SU-DHL-6 (cell line): ENCODE results near the gene CUX1.

Experiments used
- H2AFZ ChIP-seq: fragments of 200-600 bp; sonication (generic); 2 replicates; pipeline ENCODE4 v1.6.1; 2014; ENCODE audit warnings: low read depth, mild to moderate bottlenecking, moderate library complexity, mixed read lengths, antibody characterized with exemption, low read length; ENCODE audit not compliant: severe bottlenecking
- H3F3A ChIP-seq: fragments of 200-600 bp; shearing (Covaris generic); 2 replicates; pipeline ENCODE4 v1.6.0; 2016; ENCODE audit warnings: antibody characterized with exemption, mild to moderate bottlenecking; ENCODE audit not compliant: insufficient read depth
- H3K27ac ChIP-seq: fragments of 200-600 bp; sonication (generic); 2 replicates; pipeline ENCODE4 v1.5.1; 2016; ENCODE audit warnings: low read depth, mild to moderate bottlenecking, low read length, moderate library complexity, mixed read lengths
- H3K27me3 ChIP-seq: fragments of 200-600 bp; sonication (generic), shearing (Covaris generic); 2 replicates; pipeline ENCODE4 v1.6.0; 2014; ENCODE audit warnings: mild to moderate bottlenecking, low read length
- H3K36me3 ChIP-seq: fragments of 200-600 bp; sonication (generic); 2 replicates; pipeline ENCODE4 v1.6.1; 2014; ENCODE audit warnings: mild to moderate bottlenecking, low read length, mixed read lengths
- H3K4me2 ChIP-seq: fragments of 300-600, 200-600 bp; shearing (Covaris generic), sonication (generic); 2 replicates; pipeline ENCODE4 v1.6.0; 2014; ENCODE audit warnings: low read length, low read depth, mild to moderate bottlenecking; ENCODE audit not compliant: poor library complexity, severe bottlenecking
- H3K4me3 ChIP-seq: fragments of 200-600 bp; sonication (generic); 2 replicates; pipeline ENCODE4 v1.5.1; 2014; ENCODE audit warnings: antibody characterized with exemption, low read length, mild to moderate bottlenecking, mixed read lengths; ENCODE audit not compliant: insufficient read depth, poor library complexity, severe bottlenecking
- H3K79me2 ChIP-seq: fragments of 200-600 bp; sonication (generic); 2 replicates; pipeline ENCODE4 v1.6.1; 2014; ENCODE audit warnings: mild to moderate bottlenecking, low read length, moderate library complexity; ENCODE audit not compliant: insufficient read depth
- H3K9ac ChIP-seq: fragments of 200-600 bp; sonication (generic); 2 replicates; pipeline ENCODE4 v1.7.0; 2014; ENCODE audit warnings: mild to moderate bottlenecking, low read length
- H3K9me2 ChIP-seq: fragments of 200-600 bp; sonication (generic); replicated peaks from 2 replicates; pipeline ENCODE4 v1.6.1; 2014; ENCODE audit warnings: low read length; ENCODE audit not compliant: insufficient read depth
- H3K9me3 ChIP-seq: fragments of 200-600 bp; sonication (generic); 2 replicates; pipeline ENCODE4 v1.6.1; 2014; ENCODE audit warnings: low read length, mixed read lengths; ENCODE audit not compliant: insufficient read depth
- H4K20me1 ChIP-seq: fragments of 200-600 bp; sonication (generic); 2 replicates; pipeline ENCODE4 v1.6.1; 2014; ENCODE audit warnings: low read depth, mild to moderate bottlenecking, antibody characterized with exemption, low read length, moderate library complexity, mixed read lengths
- CTCF ChIP-seq: fragments of 200-600 bp; sonication (generic); IDR thresholded peaks from one replicate; pipeline ENCODE4 v1.5.1; 2017; ENCODE audit warnings: antibody characterized with exemption, mild to moderate bottlenecking, low read length, moderate library complexity; ENCODE audit not compliant: insufficient read depth, poor library complexity, severe bottlenecking
- EZH2phosphoT487 ChIP-seq: fragments of 200-600 bp; sonication (generic), shearing (Covaris generic); conservative IDR thresholded peaks from 2 replicates; pipeline ENCODE4 v1.6.1; 2018; ENCODE audit warnings: mild to moderate bottlenecking, antibody characterized with exemption, low read length, moderate library complexity, mixed read lengths

Gene CUX1

GRCh38 chr7:101838837-101839483 lies 21.5 kb downstream of the CUX1 start:
- no peak overlapping the region for H3K9ac ChIP-seq
- H2AFZ ChIP-seq, result no peak overlapping the region
- no peaks in the 10 kb centered on the region for H3K9me3 ChIP-seq
- H3K4me3 ChIP-seq, result no peak overlapping the region
- H3K36me3 ChIP-seq, result peaks cover 21% of the 10 kb centered on the region
- H3K27ac ChIP-seq, result peak overlapping the region; percentile 83; the same call in 1 of the 2 replicates
- H3K9me2 ChIP-seq, result no peaks in the 10 kb centered on the region
- H3F3A ChIP-seq, result peaks cover 36% of the 10 kb centered on the region
- no peaks in the 10 kb centered on the region for H3K27me3 ChIP-seq
- no peak for TF ChIP-seq EZH2phosphoT487
- no peak for TF ChIP-seq CTCF
- H3K79me2 ChIP-seq, result peaks cover 100% of the 10 kb centered on the region
- H4K20me1 ChIP-seq, result peaks cover 25% of the 10 kb centered on the region
- peak overlapping the region; percentile 1 for H3K4me2 ChIP-seq

- H3K4me2 ChIP-seq, result peak overlapping the region; percentile 22
- TF ChIP-seq CTCF (no peak), EZH2phosphoT487 (no peak)
- peak overlapping the region; percentile 53 for H3K27ac ChIP-seq
- peaks cover 100% of the 10 kb centered on the region for H3K79me2 ChIP-seq
- no peaks in the 10 kb centered on the region; the same call in 1 of the 2 replicates for H3K9me3 ChIP-seq
- H3K9me2 ChIP-seq, result no peaks in the 10 kb centered on the region
- no peak overlapping the region for H3K9ac ChIP-seq
- H3K4me3 ChIP-seq, result no peak overlapping the region
- no peak overlapping the region for H2AFZ ChIP-seq
- no peaks in the 10 kb centered on the region for H3K27me3 ChIP-seq
- peaks cover 25% of the 10 kb centered on the region for H4K20me1 ChIP-seq
- H3F3A ChIP-seq, result peaks cover 27% of the 10 kb centered on the region; the same call in 1 of the 2 replicates
- peaks cover 30% of the 10 kb centered on the region for H3K36me3 ChIP-seq
These were observed 23.9 kb downstream of the CUX1 start for GRCh38 chr7:101841328-101841727.

GRCh38 chr7:101843293-101844271 lies 26.2 kb downstream of the CUX1 start:
- Histone ChIP-seq H4K20me1 (peaks cover 36% of the 10 kb centered on the region), H3F3A (peaks cover 33% of the 10 kb centered on the region), H3K36me3 (peaks cover 42% of the 10 kb centered on the region), H3K27ac (peak overlapping the region; percentile 11; the same call in 1 of the 2 replicates), H3K4me2 (peak overlapping the region; percentile 11), H3K4me3 (no peak overlapping the region), H3K9me2 (no peaks in the 10 kb centered on the region), H3K79me2 (peaks cover 100% of the 10 kb centered on the region), H2AFZ (no peak overlapping the region), H3K27me3 (no peaks in the 10 kb centered on the region), H3K9me3 (peaks cover 4% of the 10 kb centered on the region; the same call in 1 of the 2 replicates), H3K9ac (no peak overlapping the region)
- TF ChIP-seq EZH2phosphoT487 (no peak), CTCF (no peak)
